C4-2B (cell line): Measurements from ENCODE around the gene FOXF1.

Source experiments
- CTCF ChIP-seq: fragments of 450-650 bp; conservative IDR thresholded peaks from 2 replicates; pipeline ENCODE4 v1.5.1; 2017; ENCODE audit warnings: mild to moderate bottlenecking
- ZFX ChIP-seq: fragments of 450-650 bp; IDR thresholded peaks from 2 replicates; pipeline ENCODE4 v1.6.1; 2017

GRCh38 chr16:86498155-86498670 is 12.1 kb upstream of the FOXF1 start:
- TF ChIP-seq CTCF (no peak; the same call in 1 of the 2 replicates), ZFX (no peak)
